ENCODE measurements around the gene SLC37A3. TPM values are rescaled to one million over a fixed set of nuclear protein-coding genes. Genes with fewer than 3 reads are reported as not detected.

The SLC37A3 gene
- total and polyA plus RNA-seq, 4 donors = 7.3 to 30.8 (median 10.6) TPM

DNA sequence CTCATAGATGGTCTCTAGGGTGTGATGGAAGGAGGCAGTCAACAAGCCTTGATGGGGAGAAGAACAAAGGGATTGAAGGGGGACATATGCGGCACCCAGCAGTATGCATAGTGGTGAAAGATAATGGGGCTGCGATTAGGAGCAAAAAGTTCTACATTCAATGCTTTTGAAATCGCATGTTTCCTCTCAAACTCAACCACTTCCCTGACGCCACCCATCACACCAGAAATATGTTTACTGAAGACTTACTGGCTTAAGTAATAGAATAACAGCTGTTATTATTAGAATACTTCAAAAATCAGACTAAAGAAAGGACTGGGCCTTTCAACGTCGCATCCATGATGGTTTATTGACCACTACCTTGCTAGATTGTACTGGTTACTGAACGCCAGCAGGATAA is 49.5 kb upstream of the SLC37A3 start (continued):
- TF ChIP-seq, protein P1, sequence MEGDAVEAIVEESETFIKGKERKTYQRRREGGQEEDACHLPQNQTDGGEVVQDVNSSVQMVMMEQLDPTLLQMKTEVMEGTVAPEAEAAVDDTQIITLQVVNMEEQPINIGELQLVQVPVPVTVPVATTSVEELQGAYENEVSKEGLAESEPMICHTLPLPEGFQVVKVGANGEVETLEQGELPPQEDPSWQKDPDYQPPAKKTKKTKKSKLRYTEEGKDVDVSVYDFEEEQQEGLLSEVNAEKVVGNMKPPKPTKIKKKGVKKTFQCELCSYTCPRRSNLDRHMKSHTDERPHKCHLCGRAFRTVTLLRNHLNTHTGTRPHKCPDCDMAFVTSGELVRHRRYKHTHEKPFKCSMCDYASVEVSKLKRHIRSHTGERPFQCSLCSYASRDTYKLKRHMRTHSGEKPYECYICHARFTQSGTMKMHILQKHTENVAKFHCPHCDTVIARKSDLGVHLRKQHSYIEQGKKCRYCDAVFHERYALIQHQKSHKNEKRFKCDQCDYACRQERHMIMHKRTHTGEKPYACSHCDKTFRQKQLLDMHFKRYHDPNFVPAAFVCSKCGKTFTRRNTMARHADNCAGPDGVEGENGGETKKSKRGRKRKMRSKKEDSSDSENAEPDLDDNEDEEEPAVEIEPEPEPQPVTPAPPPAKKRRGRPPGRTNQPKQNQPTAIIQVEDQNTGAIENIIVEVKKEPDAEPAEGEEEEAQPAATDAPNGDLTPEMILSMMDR (IDR thresholded peaks at IDR 0.05; ENCODE audit: low read depth, low read length, missing input control) = no peak
- TF ChIP-seq RAD21 (IDR thresholded peaks at IDR 0.05) = no peak
- no peak for TF ChIP-seq HNF4G (IDR thresholded peaks at IDR 0.05)
- no peak for TF ChIP-seq NR2F2 (IDR thresholded peaks at IDR 0.05)
- TF ChIP-seq YY1 (IDR thresholded peaks at IDR 0.05) = no peak

DNA sequence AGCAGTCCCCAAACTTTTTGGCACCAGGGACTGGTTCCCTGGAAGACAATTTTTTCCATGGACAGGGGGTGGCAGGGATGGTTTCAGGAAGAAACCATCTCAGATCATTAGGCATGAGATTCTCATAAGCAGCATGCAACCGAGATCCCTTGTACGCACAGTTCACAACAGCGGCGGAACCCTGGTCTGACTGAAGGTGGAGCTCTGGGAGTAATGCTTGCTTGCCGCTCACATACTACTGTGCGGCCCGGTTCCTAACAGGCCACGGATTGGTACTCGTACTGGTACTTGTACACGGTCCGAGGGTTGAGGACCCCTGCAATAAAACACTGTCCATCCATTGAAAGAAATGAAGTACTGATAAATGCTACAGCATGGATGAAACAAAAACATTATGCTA is 48.1 kb upstream of the SLC37A3 start:
- H3K36me3 ChIP-seq (ENCODE audit: control insufficient read depth in 4 of 4, insufficient read depth in 3 of 4, low read depth in 1 of 4, low read length in 3 of 4) = peaks cover 0 to 2% (median 0%) of the 10 kb centered on the region in 4 donors
- 93% methylated on average over 11 of the region's 11 CpGs for WGBS

DNA sequence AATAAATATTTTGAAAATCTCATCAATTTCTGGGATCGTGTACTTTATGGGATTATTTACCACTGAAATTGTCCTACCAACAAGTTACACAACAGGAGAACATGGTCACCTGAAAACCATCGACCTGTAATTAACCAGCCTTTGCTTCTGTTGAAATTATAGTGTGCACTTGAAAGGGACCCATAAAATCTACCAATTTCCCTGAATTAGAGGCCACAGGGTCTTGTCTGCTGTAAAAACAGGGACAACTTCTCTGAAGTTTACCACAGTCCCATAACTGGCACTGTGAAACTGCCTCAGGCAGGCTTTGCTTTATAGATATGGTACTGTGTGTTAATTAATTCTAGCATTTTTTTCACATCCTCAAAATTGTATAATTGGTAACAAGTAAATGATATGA is 43.2 kb upstream of the SLC37A3 start:
- no peak for DNase-seq (ENCODE audit: low spot score)
- no peaks in the 10 kb centered on the region for H3K4me1 ChIP-seq (ENCODE audit: control insufficient read depth in 4 of 4, insufficient read depth in 4 of 4, low read length in 3 of 4)
- H3K27ac ChIP-seq (ENCODE audit: low read depth in 1 of 2, low read length in 2 of 2) = no peak overlapping the region
- no peak overlapping the region for H3K9ac ChIP-seq (ENCODE audit: low read depth in 1 of 2, low read length in 2 of 2)
- H3K9me3 ChIP-seq (ENCODE audit: control insufficient read depth in 4 of 4, low read length in 3 of 4) = no peaks in the 10 kb centered on the region
- H3K36me3 ChIP-seq (ENCODE audit: control insufficient read depth in 4 of 4, insufficient read depth in 3 of 4, low read depth in 1 of 4, low read length in 3 of 4) = no peaks in the 10 kb centered on the region
- H3K27me3 ChIP-seq (ENCODE audit: control insufficient read depth in 4 of 4, insufficient read depth in 4 of 4, low read length in 3 of 4) = no peaks in the 10 kb centered on the region
- WGBS = 87% methylated on average over 2 of the region's 2 CpGs
- TF ChIP-seq HNF4A (conservative IDR thresholded peaks at IDR 0.05) (no peak), YY1 (IDR thresholded peaks at IDR 0.05) (no peak)
- TF ChIP-seq, protein P2, sequence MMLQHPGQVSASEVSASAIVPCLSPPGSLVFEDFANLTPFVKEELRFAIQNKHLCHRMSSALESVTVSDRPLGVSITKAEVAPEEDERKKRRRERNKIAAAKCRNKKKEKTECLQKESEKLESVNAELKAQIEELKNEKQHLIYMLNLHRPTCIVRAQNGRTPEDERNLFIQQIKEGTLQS (IDR thresholded peaks at IDR 0.05) = no peak
- no peak overlapping the region for H3K4me3 ChIP-seq (ENCODE audit: low read depth in 1 of 3, low read length in 3 of 3)

More for the DNA sequence above, 48.1 kb upstream of the SLC37A3 start:
- no peak overlapping the region for H3K4me3 ChIP-seq (ENCODE audit: low read depth in 1 of 3, low read length in 3 of 3)
- no peaks in the 10 kb centered on the region for H3K4me1 ChIP-seq (ENCODE audit: control insufficient read depth in 4 of 4, insufficient read depth in 4 of 4, low read length in 3 of 4)
- H3K9me3 ChIP-seq (ENCODE audit: control insufficient read depth in 4 of 4, low read length in 3 of 4) = no peaks in the 10 kb centered on the region
- TF ChIP-seq, protein P3, sequence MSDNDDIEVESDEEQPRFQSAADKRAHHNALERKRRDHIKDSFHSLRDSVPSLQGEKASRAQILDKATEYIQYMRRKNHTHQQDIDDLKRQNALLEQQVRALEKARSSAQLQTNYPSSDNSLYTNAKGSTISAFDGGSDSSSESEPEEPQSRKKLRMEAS (IDR thresholded peaks at IDR 0.05) = no peak
- TF ChIP-seq YY1 (IDR thresholded peaks at IDR 0.05) (no peak), FOXA2 (IDR thresholded peaks at IDR 0.05) (no peak), GABPA (IDR thresholded peaks at IDR 0.05 in 1 of 2, conservative IDR thresholded peaks at IDR 0.05 in 1 of 2) (no peak)
- no peak for DNase-seq (ENCODE audit: low spot score)
- H3K27me3 ChIP-seq (ENCODE audit: control insufficient read depth in 4 of 4, insufficient read depth in 4 of 4, low read length in 3 of 4) = no peaks in the 10 kb centered on the region
- no peak overlapping the region for H3K9ac ChIP-seq (ENCODE audit: low read depth in 1 of 2, low read length in 2 of 2)
- H3K27ac ChIP-seq (ENCODE audit: low read depth in 1 of 2, low read length in 2 of 2) = no peak overlapping the region

DNA sequence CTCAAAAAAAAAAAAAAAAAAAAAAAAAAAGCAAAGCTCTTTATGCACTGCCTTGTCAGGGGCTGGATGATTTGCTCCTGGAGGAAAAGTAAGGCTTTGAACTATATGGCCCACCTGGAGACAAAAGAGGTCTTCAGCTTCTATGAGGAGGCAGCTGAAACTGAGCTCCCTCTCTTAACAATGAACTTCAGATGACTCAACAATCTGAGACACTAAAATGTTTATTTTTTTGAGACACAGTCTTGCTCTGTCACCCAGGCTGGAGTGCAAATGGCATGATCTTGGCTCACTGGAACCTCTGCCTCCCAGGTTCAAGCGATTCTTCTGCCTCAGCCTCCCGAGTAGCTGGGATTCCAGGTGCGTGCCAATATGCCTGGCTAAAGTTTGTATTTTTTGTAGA is 42.3 kb upstream of the SLC37A3 start:
- WGBS = 96% methylated on average over 3 of the region's 3 CpGs
- H3K36me3 ChIP-seq (ENCODE audit: control insufficient read depth in 4 of 4, insufficient read depth in 3 of 4, low read depth in 1 of 4, low read length in 3 of 4) = no peaks in the 10 kb centered on the region

More for the DNA sequence above, 42.3 kb upstream of the SLC37A3 start:
- no peak for DNase-seq (ENCODE audit: low spot score)
- no peak overlapping the region for H3K4me3 ChIP-seq (ENCODE audit: low read depth in 1 of 3, low read length in 3 of 3)
- H3K9ac ChIP-seq (ENCODE audit: low read depth in 1 of 2, low read length in 2 of 2) = no peak overlapping the region
- peaks cover 0 to 1% (median 0%) of the 10 kb centered on the region in 4 donors for H3K4me1 ChIP-seq (ENCODE audit: control insufficient read depth in 4 of 4, insufficient read depth in 4 of 4, low read length in 3 of 4)
- no peak overlapping the region for H3K27ac ChIP-seq (ENCODE audit: low read depth in 1 of 2, low read length in 2 of 2)
- no peaks in the 10 kb centered on the region for H3K9me3 ChIP-seq (ENCODE audit: control insufficient read depth in 4 of 4, low read length in 3 of 4)
- no peaks in the 10 kb centered on the region for H3K27me3 ChIP-seq (ENCODE audit: control insufficient read depth in 4 of 4, insufficient read depth in 4 of 4, low read length in 3 of 4)
- TF ChIP-seq GABPA (IDR thresholded peaks at IDR 0.05 in 1 of 2, conservative IDR thresholded peaks at IDR 0.05 in 1 of 2) (no peak), YY1 (IDR thresholded peaks at IDR 0.05) (no peak), FOXA1 (IDR thresholded peaks at IDR 0.05) (no peak), HNF4G (IDR thresholded peaks at IDR 0.05) (no peak), NR2F2 (IDR thresholded peaks at IDR 0.05) (no peak), EGR1 (IDR thresholded peaks at IDR 0.05; ENCODE audit: low read depth in 2 of 2) (no peak), RXRA (IDR thresholded peaks at IDR 0.05) (no peak)
- TF ChIP-seq, protein P4, sequence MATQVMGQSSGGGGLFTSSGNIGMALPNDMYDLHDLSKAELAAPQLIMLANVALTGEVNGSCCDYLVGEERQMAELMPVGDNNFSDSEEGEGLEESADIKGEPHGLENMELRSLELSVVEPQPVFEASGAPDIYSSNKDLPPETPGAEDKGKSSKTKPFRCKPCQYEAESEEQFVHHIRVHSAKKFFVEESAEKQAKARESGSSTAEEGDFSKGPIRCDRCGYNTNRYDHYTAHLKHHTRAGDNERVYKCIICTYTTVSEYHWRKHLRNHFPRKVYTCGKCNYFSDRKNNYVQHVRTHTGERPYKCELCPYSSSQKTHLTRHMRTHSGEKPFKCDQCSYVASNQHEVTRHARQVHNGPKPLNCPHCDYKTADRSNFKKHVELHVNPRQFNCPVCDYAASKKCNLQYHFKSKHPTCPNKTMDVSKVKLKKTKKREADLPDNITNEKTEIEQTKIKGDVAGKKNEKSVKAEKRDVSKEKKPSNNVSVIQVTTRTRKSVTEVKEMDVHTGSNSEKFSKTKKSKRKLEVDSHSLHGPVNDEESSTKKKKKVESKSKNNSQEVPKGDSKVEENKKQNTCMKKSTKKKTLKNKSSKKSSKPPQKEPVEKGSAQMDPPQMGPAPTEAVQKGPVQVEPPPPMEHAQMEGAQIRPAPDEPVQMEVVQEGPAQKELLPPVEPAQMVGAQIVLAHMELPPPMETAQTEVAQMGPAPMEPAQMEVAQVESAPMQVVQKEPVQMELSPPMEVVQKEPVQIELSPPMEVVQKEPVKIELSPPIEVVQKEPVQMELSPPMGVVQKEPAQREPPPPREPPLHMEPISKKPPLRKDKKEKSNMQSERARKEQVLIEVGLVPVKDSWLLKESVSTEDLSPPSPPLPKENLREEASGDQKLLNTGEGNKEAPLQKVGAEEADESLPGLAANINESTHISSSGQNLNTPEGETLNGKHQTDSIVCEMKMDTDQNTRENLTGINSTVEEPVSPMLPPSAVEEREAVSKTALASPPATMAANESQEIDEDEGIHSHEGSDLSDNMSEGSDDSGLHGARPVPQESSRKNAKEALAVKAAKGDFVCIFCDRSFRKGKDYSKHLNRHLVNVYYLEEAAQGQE (IDR thresholded peaks at IDR 0.05) = no peak
- TF ChIP-seq, protein P1 (IDR thresholded peaks at IDR 0.05; ENCODE audit: low read depth, low read length, missing input control) = no peak
- TF ChIP-seq, protein P5, sequence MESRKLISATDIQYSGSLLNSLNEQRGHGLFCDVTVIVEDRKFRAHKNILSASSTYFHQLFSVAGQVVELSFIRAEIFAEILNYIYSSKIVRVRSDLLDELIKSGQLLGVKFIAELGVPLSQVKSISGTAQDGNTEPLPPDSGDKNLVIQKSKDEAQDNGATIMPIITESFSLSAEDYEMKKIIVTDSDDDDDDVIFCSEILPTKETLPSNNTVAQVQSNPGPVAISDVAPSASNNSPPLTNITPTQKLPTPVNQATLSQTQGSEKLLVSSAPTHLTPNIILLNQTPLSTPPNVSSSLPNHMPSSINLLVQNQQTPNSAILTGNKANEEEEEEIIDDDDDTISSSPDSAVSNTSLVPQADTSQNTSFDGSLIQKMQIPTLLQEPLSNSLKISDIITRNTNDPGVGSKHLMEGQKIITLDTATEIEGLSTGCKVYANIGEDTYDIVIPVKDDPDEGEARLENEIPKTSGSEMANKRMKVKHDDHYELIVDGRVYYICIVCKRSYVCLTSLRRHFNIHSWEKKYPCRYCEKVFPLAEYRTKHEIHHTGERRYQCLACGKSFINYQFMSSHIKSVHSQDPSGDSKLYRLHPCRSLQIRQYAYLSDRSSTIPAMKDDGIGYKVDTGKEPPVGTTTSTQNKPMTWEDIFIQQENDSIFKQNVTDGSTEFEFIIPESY (IDR thresholded peaks at IDR 0.05) = no peak
- TF ChIP-seq, protein P3 (IDR thresholded peaks at IDR 0.05) = no peak
